Endothelial cell of umbilical vein (primary cell): ENCODE data around the gene CELA1.

Experiments
- EZH2 ChIP-seq: IDR thresholded peaks from 2 replicates; pipeline ENCODE4 v1.6.1; 2012; ENCODE audit warnings: borderline replicate concordance, low read depth, mild to moderate bottlenecking, moderate library complexity, low read length, inconsistent platforms; ENCODE audit not compliant: severe bottlenecking
- GATA2 ChIP-seq: IDR thresholded peaks from 2 replicates; pipeline ENCODE4 v1.7.0; 2011; ENCODE audit warnings: low read depth, mild to moderate bottlenecking, moderate library complexity, mixed read lengths, low read length; ENCODE audit not compliant: insufficient read length, insufficient read depth
- MYC ChIP-seq: IDR thresholded peaks from one replicate; pipeline ENCODE4 v1.6.1; 2011; ENCODE audit warnings: mild to moderate bottlenecking, low read depth, low read length
- POLR2A ChIP-seq: IDR thresholded peaks from 2 replicates; pipeline ENCODE4 v1.6.1; 2012; ENCODE audit warnings: low read depth, mild to moderate bottlenecking, control low read depth, low read length
- POLR2AphosphoS5 ChIP-seq: IDR thresholded peaks from 2 replicates; pipeline ENCODE4 v1.6.1; 2012; ENCODE audit warnings: low read depth, mild to moderate bottlenecking, control low read depth, low read length, moderate library complexity; ENCODE audit not compliant: insufficient read depth
- TF ChIP-seq, protein P1 (sequence below), 2 donors: IDR thresholded peaks; 1 replicate in 1 of 2; 2 replicates in 1 of 2; pipeline ENCODE4 v1.5.1; 2011; ENCODE audit warnings: low read length in 2 of 2, mild to moderate bottlenecking in 2 of 2, moderate library complexity in 2 of 2, control low read depth in 1 of 2, inconsistent platforms in 1 of 2, low read depth in 1 of 2; ENCODE audit not compliant: insufficient read depth in 1 of 2; ENCODE audit errors: extremely low read depth in 1 of 2
- TF ChIP-seq, protein P2 (sequence below): IDR thresholded peaks from 2 replicates; pipeline ENCODE4 v1.6.1; 2011; ENCODE audit not compliant: insufficient read depth, insufficient read length

DNA sequence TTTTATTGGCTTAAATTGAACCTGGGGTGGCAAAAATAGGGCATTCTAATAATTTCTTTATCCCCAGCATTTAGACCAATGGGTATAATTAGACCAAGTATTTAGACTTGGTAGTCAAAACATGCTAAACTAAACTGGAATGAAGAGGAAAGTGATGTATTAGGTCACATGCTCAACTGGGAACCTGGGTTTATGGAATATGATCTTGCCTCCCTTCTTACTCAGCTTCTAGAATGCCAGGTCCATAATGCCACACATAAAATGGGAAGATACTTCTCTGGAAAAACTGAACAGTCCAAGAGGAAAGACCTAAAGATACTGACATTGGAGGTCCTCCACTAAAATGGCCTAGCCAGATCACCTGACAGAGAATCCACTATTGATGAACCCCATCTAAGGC lies 16.3 kb downstream of the CELA1 start:
- TF ChIP-seq, protein P1, sequence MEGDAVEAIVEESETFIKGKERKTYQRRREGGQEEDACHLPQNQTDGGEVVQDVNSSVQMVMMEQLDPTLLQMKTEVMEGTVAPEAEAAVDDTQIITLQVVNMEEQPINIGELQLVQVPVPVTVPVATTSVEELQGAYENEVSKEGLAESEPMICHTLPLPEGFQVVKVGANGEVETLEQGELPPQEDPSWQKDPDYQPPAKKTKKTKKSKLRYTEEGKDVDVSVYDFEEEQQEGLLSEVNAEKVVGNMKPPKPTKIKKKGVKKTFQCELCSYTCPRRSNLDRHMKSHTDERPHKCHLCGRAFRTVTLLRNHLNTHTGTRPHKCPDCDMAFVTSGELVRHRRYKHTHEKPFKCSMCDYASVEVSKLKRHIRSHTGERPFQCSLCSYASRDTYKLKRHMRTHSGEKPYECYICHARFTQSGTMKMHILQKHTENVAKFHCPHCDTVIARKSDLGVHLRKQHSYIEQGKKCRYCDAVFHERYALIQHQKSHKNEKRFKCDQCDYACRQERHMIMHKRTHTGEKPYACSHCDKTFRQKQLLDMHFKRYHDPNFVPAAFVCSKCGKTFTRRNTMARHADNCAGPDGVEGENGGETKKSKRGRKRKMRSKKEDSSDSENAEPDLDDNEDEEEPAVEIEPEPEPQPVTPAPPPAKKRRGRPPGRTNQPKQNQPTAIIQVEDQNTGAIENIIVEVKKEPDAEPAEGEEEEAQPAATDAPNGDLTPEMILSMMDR (IDR thresholded peaks at IDR 0.05; ENCODE audit: extremely low read depth in 1 of 2, insufficient read depth in 1 of 2, low read depth in 1 of 2, low read length in 2 of 2), result no peak
- TF ChIP-seq POLR2AphosphoS5, result no peak
- TF ChIP-seq EZH2, result no peak
- no peak for TF ChIP-seq POLR2A
- no peak for TF ChIP-seq MYC
- no peak for TF ChIP-seq GATA2
- TF ChIP-seq, protein P2, sequence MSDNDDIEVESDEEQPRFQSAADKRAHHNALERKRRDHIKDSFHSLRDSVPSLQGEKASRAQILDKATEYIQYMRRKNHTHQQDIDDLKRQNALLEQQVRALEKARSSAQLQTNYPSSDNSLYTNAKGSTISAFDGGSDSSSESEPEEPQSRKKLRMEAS, result no peak
